Frontal cortex (tissue), 4 donors: ENCODE measurements around the gene AKAP13. TPM values are rescaled to one million over a fixed set of nuclear protein-coding genes. Genes with fewer than 3 reads are reported as not detected.
"Not testable (repeated sequence)": the region's sequence is repeated elsewhere in the genome, so short reads cannot be mapped to it uniquely, and the experiment has no call there.

Experiments
- DNase-seq, 2 donors: peaks; one replicate each; pipeline ENCODE4 v3.0.0; 2012; ENCODE audit warnings: low spot score in 2 of 2
- FAIRE-seq: peaks from 2 replicates; lab custom pipeline; 2012; peaks lifted over from hg19 to GRCh38; lab: Jason Lieb, UNC
- total RNA-seq: library from RNA; depleted of rRNA; stranded (reverse); fragments of >200 nt; gene quantifications from one replicate; pipeline ENCODE4 v1.2.3, GENCODE V29; 2014
- donor health status: control.
- donor health status: control.
- donor health status: control.

AKAP13 gene
- total RNA-seq, 1 donor from 2014 or later: 67.3 TPM

DNA sequence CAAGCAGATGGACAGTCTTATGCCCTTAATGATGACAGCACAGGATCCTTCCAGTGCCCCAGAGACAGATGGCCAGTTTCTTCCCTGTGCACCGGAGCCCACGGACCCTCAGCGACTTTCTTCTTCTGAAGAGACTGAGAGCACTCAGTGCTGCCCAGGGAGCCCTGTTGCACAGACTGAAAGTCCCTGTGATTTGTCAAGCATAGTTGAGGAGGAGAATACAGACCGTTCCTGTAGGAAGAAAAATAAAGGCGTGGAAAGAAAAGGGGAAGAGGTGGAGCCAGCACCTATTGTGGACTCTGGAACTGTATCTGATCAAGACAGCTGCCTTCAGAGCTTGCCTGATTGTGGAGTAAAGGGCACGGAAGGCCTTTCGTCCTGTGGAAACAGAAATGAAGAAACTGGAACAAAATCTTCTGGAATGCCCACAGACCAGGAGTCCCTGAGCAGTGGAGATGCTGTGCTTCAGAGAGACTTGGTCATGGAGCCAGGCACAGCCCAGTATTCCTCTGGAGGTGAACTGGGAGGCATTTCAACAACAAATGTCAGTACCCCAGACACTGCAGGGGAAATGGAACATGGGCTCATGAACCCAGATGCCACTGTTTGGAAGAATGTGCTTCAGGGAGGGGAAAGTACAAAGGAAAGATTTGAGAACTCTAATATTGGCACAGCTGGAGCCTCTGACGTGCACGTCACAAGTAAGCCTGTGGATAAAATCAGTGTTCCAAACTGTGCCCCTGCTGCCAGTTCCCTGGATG, 198.7 kb downstream of the AKAP13 start:
- FAIRE-seq: no peak
- DNase-seq: no peak

- FAIRE-seq (no peak), DNase-seq (no peak)
These were observed 199.7 kb downstream of the AKAP13 start for GRCh38 chr15:85579957-85580694.

GRCh38 chr15:85580879-85581278, 200.5 kb downstream of the AKAP13 start:
- DNase-seq (no peak), FAIRE-seq (no peak)

DNA sequence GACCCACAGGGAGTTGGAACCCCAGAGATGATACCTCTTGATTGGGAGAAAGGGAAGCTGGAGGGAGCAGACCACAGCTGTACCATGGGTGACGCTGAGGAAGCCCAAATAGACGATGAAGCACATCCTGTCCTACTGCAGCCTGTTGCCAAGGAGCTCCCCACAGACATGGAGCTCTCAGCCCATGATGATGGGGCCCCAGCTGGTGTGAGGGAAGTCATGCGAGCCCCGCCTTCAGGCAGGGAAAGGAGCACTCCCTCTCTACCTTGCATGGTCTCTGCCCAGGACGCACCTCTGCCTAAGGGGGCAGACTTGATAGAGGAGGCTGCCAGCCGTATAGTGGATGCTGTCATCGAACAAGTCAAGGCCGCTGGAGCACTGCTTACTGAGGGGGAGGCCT, 201.1 kb downstream of the AKAP13 start:
- FAIRE-seq: no peak
- DNase-seq: no peak

GRCh38 chr15:85582131-85583079, 202.0 kb downstream of the AKAP13 start:
- peak in 1 of 2 donors; percentile 29 for DNase-seq
- no peak for FAIRE-seq

DNA sequence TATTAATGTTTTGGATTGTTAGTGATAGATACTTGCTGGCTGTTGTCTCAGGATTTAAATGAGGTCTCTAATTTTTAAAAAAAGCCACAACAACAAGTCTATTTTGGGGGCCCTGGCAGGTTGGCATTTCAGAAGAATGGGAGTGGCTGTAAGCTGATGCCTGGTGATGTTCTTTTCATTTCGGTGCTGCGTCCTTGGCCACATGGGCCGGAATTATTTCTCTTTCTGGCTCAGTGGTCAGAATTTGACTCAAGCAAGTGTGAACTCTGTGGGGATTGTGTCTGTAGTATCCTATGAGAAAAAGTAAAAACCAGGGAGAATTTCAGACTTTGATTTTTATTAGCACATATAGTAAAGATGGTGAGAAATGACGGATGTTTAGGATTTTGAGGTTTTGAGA, 203.0 kb downstream of the AKAP13 start:
- DNase-seq: no peak
- FAIRE-seq: no peak

DNA sequence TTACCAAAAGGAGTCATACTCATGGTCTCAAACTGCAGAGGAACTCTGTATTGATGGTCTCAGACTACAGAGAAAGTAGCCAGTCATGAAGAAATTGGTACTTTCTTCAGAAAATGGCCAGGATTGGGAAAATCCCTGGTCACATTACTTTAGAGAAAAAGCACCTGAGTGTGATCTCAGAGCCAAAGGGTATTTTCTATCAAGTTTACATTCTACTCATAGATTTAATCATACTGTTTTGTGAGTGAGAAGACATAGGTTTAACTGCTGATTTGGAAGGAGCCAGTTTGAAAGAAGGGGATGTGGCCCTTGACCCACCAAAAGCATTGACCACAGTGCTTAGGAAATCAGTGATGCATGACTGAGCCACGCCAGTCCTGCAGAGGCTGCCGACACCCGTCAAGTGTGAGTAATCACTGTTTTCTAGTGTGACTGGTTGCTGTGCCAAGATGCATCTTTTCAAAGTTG, 203.6 kb downstream of the AKAP13 start:
- DNase-seq: no peak
- no peak for FAIRE-seq

DNA sequence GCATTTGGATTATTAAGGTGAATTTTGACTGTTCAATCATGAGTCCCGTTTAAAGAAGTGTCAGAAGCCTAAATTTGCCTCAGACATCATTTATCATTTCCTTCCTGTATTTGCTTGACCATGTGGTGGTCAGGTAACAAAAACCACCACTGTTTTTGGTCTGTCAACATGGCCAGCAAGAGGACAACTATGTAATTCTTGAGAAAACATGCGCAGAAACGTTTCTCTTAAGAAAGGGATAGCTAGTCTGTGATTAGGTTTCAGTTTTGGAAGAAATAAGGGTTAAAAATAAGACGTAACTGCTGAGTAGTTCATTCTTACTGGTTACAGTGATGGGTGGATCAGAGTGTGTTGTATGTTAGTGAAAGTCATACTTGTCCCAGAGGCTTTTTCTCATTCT, 204.5 kb downstream of the AKAP13 start:
- FAIRE-seq: no peak

GRCh38 chr15:85586196-85586595, 205.8 kb downstream of the AKAP13 start:
- not testable (repeated sequence) for FAIRE-seq, DNase-seq

More for the DNA sequence above, 204.5 kb downstream of the AKAP13 start:
- no peak for DNase-seq

DNA sequence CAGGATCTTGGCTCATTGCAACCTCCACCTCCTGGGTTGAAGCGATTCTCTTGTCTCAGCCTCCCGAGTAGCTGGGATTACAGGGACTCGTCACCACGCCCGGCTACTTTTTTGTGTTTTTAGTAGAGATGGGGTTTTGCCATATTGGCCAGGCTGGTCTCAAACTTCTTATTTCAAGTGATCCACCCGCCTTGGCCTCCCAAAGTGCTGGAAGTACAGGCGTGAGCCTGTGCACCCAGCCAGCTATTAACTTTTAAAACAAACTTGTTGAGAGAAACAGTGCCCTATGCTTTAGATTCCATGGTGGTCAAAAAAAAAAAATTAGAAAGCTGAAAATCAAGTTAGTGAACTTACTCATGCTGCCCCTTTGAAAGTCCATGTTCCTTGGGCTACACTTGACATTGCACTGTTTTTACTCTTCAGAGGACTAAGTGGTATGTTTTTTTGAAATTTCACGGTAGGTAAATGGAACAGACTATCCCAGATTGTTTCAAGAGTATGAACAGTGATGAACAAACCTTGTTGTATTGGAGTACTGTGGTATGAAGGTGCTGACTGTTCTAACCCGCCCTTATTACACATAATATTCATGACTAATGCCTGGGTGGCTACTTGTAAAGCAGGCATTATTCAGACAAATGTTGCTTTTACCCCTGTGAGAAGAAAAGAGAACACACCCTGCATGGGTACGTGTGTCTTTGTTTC, 207.5 kb downstream of the AKAP13 start:
- FAIRE-seq: no peak
- DNase-seq: no peak

DNA sequence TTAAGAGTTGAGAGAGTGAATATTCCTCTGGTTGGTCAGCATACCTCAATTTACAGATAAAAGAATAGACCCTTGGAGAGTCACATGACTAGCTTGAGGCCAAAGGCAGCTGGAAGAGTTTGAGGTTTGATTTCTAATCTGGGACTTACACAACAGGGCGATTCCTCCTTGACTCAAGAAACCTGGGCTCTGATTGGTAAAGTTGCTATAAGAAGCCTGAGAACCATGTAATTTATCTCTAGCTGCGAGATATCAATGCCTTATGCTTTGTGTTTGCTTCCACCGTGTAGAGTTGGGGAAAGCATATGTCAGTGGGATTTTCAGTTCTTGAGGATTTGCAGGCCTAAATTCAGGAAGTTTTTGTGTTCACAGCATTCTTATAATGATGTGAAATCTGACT, 208.3 kb downstream of the AKAP13 start:
- no peak for FAIRE-seq
- no peak for DNase-seq

- no peak for DNase-seq
These were observed 209.4 kb downstream of the AKAP13 start for GRCh38 chr15:85589851-85590250.

GRCh38 chr15:85591622-85592021, 211.2 kb downstream of the AKAP13 start:
- FAIRE-seq: no peak
- no peak for DNase-seq

More at GRCh38 chr15:85589851-85590250, 209.4 kb downstream of the AKAP13 start:
- FAIRE-seq: no peak

DNA sequence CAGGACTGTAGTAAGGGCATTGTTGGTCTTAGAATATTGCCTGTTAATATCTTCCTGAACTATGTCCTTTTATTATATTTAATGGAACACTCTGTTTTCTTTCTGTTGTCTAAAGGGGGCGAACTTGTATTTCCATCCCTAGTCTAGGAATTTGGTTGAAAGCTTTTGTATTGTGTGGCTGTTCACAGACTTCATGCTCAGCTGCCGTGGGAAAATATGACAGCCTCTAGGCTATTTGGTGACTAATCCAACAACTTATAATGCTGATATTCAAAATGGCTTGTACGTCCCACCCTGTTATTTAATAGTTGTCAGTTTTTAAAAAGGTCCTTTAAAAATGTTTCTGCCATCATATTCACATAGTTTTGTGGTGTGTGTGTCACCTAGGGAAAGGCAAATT, 211.7 kb downstream of the AKAP13 start:
- no peak for FAIRE-seq
- no peak for DNase-seq

- FAIRE-seq (no peak), DNase-seq (no peak)
These were observed 213.5 kb downstream of the AKAP13 start for GRCh38 chr15:85593809-85594445.

DNA sequence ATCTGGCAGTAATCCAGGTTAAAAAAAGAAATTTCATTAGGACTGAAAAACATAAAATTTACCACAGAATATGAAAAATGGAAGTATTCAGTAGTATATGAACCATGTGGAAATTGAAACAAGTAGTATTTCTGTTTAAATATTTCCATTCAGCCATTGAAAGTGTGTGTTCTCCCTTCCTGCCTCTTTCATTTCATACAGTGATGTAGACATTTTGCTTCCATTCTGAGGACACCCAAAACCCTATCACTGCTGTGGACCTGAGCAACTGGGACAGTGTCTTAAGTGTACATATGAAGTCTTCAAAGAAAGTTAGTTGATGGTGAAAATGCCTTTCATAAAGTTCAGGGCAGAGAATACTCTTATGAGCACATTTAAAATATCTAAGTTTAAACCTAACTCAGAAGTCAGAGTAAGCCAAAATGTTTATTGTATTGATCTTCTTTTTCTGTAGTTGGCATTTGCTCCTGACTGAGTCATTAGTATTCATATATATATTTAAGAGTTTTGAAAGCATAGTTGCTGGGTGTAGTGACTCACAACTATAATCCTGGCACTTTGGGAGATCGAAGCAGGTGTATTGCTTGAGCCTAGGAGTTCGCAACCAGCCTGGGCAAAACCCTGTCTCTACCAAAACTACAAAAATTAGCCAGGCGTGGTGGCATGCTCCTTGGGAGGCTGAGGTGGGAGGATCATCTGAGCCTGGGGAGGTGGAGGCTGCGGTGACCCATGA, 215.6 kb downstream of the AKAP13 start:
- DNase-seq: no peak
- no peak for FAIRE-seq

DNA sequence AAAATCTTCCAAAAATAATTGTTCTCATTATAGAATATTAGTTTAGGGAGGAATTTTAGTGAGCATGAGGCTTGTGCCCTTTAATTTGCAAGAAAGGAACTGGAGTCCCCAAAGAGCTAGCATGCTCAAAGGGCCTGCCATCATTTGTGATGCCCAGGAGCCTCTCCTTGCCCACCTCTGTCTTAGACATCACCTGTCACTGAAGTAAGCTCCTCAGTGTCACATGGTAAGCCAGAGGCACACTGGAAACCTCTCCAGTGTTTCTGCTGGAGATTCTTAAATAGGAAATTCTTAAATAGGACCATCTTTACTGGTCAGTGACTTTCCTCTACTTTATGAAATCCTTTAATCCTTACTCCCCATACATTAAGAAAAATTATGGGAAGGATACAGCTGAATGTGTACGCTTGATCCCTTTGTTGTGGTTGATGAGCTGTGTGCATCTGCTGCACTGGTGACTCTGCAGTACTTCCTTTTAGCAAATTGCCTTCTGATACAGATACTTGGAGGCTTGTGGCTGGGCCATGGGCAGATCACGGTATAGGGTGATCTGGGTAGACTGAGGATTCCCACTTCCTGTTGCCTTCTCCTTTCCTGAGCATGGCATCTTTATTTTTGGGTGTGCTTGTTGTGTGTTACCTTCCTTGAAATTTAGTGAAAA, 216.9 kb downstream of the AKAP13 start:
- no peak for FAIRE-seq
- DNase-seq: no peak

DNA sequence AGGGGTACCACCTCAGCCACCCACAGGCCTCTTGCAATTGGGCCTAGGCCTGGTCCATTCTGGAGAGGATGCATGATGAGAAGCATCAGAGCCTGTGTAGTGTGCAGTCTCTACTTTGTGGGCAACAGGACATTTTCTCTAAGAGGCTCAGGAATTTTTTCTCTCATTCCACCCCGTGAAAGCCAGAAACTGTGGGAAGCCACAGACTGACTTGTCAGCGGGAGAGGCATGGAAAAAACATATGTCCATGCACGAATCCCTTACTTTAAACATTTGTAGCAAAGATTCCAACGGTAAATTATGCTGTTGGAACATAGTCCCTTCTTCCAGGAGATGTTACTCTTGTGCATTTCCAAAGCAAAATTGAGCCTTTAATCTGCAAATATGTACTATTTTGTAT, 217.8 kb downstream of the AKAP13 start:
- DNase-seq (no peak), FAIRE-seq (no peak)
